CD4-positive, alpha-beta T cell treated with Interleukin-10 for 1 hour (primary cell): ENCODE data around the gene OPN4.

ENCODE experiments used
- DNase-seq: peaks from one replicate; pipeline ENCODE4 v3.0.0-alpha.2; 2020

Gene OPN4

GRCh38 chr10:86700851-86701617, 46.7 kb downstream of the OPN4 start:
- no peak for DNase-seq

GRCh38 chr10:86703176-86703575, 48.8 kb downstream of the OPN4 start:
- DNase-seq: no peak

GRCh38 chr10:86705139-86705538, 50.8 kb downstream of the OPN4 start:
- DNase-seq: no peak

- no peak for DNase-seq
Measured at GRCh38 chr10:86705905-86706304, 51.6 kb downstream of the OPN4 start.

GRCh38 chr10:86706401-86706841, 52.1 kb downstream of the OPN4 start:
- DNase-seq: no peak

- DNase-seq: no peak
Measured at GRCh38 chr10:86706977-86707376, 52.6 kb downstream of the OPN4 start.

- no peak for DNase-seq
Measured at GRCh38 chr10:86707505-86707904, 53.2 kb downstream of the OPN4 start.

- no peak for DNase-seq
Measured at GRCh38 chr10:86708068-86708782, 53.9 kb downstream of the OPN4 start.

- DNase-seq: no peak
Measured at GRCh38 chr10:86708783-86709380, 54.5 kb downstream of the OPN4 start.

- no peak for DNase-seq
Measured at GRCh38 chr10:86709396-86710185, 55.2 kb downstream of the OPN4 start.

GRCh38 chr10:86710987-86711512, 56.7 kb downstream of the OPN4 start:
- peak; percentile 89 for DNase-seq

GRCh38 chr10:86711513-86712316, 57.4 kb downstream of the OPN4 start:
- DNase-seq: peak; percentile 60

- peak; percentile 6 for DNase-seq
Measured at GRCh38 chr10:86712317-86712707, 58.0 kb downstream of the OPN4 start.

- no peak for DNase-seq
Measured at GRCh38 chr10:86715156-86715795, 60.9 kb downstream of the OPN4 start.

GRCh38 chr10:86715836-86716235, 61.5 kb downstream of the OPN4 start:
- DNase-seq: no peak
